HG03060 (cell line): ENCODE data around the gene IGSF23.

Experiments
- ATAC-seq: cut with Tn5 transposase; IDR thresholded peaks from one replicate; pipeline ENCODE4 v1.9.1; 2021; ENCODE audit warnings: low read depth, moderate number of reproducible peaks; ENCODE audit not compliant: unreplicated experiment

IGSF23 gene

GRCh38 chr19:44613295-44614178 is at the start of gene IGSF23:
Gene IGSF23, plus strand, starts transcription at chr19:44613563. Its CDS starts 83 bp downstream, at chr19:44613646.
- no peak for ATAC-seq

- no peak for ATAC-seq
These were observed 46.4 kb upstream of the IGSF23 start for GRCh38 chr19:44566984-44567383.

- ATAC-seq: no peak
These were observed 45.6 kb upstream of the IGSF23 start for GRCh38 chr19:44567745-44568144.

DNA sequence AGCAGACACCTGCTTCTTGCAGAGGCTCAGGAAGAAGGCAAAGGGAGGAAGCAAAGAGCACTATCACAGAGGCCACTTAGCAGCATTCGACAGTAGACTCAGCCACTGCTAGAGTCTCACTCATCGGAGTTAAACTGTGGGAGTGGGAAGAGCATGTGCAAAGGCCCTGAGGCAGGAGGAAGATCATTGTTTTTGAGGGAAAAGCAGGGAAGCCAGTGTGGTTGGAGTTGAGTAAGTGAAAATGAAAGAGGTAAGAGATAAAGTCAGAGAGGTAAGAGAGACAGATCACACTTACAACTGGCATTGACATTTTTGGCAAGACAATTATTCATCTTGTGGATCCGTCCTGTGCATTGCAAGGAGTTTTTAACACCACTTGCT is 42.8 kb upstream of the IGSF23 start:
- ATAC-seq: no peak

GRCh38 chr19:44570984-44571684 is 42.2 kb upstream of the IGSF23 start:
- no peak for ATAC-seq

GRCh38 chr19:44571830-44572580 is 41.4 kb upstream of the IGSF23 start:
- no peak for ATAC-seq

DNA sequence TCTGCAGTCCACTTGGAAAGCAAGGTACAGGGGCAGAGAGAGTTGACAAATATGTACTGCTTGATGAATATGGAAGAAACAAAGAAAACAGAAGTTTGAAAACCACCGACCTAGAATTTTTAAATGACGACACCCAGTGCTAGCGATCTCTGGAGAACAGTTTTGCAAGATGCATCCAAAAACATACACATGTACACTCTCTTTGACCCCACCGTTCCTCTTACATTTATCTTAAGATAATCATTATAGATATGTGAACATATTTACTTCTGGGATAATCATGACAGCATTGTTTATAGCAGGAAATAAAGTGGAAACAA is 40.8 kb upstream of the IGSF23 start:
- no peak for ATAC-seq

DNA sequence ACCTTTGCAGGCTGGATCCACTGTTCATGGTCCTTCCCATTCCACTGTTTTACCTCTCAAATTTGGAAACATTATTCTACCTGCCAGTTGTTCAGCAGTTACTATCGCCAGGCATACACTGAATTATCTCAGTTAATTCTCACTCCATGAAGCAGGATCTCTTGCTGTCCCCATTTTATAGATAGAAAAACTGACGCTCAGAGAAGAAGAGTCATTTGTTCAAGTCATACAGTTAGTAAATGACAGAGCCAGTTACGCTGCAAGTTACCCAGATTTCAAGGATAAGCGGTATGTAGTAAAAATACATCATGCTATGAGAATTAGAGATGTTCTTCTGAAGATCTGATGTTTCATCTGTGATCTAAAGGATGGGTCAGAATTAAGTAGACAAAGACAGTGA is 40.2 kb upstream of the IGSF23 start:
- no peak for ATAC-seq

DNA sequence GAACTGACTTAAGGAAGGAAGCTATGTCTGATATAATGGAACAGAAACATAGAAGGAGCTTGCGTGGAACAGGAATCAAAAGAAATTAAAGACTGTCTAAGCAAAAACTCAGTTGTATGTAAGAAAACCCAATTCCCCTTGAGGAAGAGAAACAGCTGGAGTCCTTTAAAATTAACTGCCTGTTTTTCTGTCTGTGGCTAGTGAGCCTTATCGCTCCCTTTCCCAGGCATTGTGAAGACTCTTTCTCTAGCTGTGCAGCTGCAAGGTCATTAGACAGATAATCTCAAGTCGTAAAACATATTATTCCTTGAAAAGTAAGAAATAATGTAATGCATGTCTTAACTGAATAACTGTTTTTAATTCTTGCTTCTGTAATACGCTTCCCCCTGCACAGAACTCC is 39.7 kb upstream of the IGSF23 start:
- ATAC-seq: no peak

- no peak for ATAC-seq
These were observed 39.0 kb upstream of the IGSF23 start for GRCh38 chr19:44574186-44574950.

GRCh38 chr19:44575116-44575700 is 38.2 kb upstream of the IGSF23 start:
- ATAC-seq: no peak

DNA sequence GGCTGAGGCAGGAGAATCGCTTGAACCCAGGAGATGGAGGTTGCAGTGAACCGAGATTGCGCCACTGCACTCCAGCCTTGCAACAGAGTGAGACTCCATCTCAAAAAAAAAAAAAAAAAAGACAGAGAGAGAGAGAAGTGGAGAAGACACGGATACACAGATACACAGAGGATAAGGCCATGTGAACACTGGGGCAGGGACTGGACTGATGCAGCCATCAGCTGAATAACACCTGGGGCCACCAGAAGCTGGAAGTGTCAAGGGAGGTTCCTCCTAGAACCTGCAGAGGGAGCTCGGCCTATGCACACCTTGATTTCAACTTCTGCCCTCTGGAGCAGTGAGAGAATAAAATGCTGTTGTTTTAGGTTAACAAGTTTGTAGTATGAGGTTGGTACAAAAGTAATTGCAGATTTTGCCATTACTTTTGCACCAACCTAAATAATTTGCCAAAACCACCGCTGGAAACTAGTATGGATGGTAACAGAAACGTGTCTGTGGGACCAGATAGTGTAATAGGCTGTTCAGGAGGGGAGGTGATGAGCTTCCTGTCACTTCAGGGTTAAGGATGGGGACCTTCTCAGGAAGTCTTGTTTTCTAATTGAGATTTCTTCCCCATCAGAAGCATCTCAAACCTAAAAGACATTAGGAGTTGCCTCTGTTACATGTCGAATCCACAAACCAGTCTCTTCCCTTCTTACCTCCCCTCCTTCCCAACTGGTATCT is 36.4 kb upstream of the IGSF23 start:
- no peak for ATAC-seq

DNA sequence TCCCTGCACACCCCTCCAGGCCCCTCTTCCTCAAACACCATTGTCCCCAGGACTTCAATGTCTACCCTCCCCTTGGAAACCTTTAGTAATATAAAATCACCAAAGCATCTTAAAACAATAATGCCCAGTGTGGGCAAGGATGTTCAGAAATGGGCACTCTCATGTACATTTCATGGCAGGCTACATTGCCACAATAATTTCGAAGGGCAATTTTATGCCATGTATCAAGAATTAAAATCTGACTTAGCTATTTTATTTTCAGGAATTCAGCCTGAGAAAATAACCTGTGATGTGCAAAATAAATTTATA is 35.8 kb upstream of the IGSF23 start:
- no peak for ATAC-seq

GRCh38 chr19:44579663-44580365 is 33.5 kb upstream of the IGSF23 start:
- ATAC-seq: no peak

GRCh38 chr19:44580366-44580895 is 32.9 kb upstream of the IGSF23 start:
- no peak for ATAC-seq

GRCh38 chr19:44581288-44581687 is 32.1 kb upstream of the IGSF23 start:
- ATAC-seq: no peak

DNA sequence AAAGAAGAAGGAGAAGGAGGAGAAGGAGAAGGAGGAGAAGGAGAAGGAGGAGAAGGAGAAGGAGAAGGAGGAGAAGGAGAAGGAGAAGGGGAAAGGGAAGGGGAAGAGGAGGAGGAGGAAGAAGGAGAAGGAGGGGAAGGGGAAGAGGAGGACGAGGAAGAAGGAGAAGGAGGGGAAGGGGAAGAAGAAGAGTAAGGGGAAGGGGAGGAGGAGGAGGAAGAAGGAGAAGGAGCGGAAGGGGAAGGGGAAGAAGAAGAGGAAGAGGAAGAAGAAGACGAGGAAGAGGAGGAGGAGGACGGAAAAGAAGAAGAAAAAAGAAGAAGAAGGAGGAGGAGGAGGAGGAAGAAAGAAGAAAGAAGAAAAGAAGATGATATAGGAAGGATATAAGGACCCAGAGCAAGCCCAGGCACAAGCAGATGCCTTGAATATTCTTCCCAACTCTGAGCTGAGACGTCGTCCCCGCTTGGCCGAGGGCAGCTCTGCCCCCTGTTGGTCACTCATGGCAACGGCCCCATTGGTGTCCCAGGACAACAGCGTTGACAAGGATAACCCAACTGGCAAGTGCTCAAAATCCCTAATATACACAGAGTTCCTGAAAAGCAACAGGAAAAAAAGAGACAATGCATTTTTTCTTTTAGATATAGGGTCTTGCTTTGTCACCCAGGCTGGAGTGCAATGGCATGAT is 30.6 kb upstream of the IGSF23 start:
- ATAC-seq: no peak

DNA sequence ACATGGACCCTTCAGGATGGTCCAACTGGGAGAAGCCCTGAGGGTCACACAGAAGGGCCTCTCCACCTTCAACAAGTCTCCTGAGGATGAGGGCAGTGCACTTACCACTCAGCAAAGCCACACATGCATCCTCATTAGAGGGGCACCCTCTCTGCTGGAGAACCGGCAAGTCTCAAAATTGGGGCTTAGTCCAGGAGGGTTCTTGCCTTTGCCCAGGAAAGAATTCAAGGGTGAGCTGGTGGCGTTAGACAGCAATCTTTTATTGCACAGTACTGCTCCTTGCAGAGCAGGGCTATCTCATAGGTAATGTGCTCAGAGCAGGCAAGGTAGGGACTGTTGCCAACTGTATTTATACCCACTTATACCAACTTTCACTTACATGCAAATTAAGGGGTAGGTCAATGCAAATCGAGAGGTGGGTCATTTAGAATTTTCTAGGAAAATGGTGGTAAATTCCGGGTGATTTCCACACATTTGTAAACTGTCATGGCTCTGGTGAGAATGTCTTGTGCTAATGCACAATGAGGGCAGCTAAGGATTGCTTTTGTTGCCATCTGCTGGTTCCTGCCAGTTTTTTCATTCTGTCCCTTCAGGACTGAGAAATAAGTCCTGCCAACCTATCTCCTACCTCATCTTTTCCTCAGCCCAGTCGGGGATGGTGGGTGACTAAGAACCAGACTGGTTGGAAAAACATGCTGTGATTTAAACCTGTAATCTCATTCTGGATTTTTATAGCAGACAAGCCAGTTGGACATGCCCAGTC is 27.8 kb upstream of the IGSF23 start:
- ATAC-seq: no peak
